LNCaP clone FGC (cell line): ENCODE measurements around the gene CISD3.

Experiments
- DNase-seq: peaks from one replicate; pipeline ENCODE4 v3.0.0-alpha.2; 2011; ENCODE audit warnings: low read depth
- H3K4me3 ChIP-seq: 2 replicates; pipeline ENCODE4 v1.5.1; 2011; ENCODE audit warnings: mild to moderate bottlenecking, low read depth, low read length, control low read depth
- CTCF ChIP-seq: IDR thresholded peaks from 2 replicates; pipeline ENCODE4 v1.5.1; 2012; ENCODE audit warnings: mild to moderate bottlenecking; ENCODE audit not compliant: control insufficient read depth, insufficient read depth; ENCODE audit errors: extremely low read depth

Gene CISD3

GRCh38 chr17:38750044-38750311, 19.8 kb downstream of the CISD3 start:
- no peak for DNase-seq
- TF ChIP-seq CTCF = no peak
- peak overlapping the region; percentile 99 for H3K4me3 ChIP-seq

GRCh38 chr17:38750312-38751121, 20.4 kb downstream of the CISD3 start:
- DNase-seq = no peak
- H3K4me3 ChIP-seq = peak overlapping the region; percentile 99
- TF ChIP-seq CTCF = no peak

- no peak for DNase-seq
- TF ChIP-seq CTCF = no peak
- H3K4me3 ChIP-seq = peak overlapping the region; percentile 99
Measured at GRCh38 chr17:38751144-38751807, 21.1 kb downstream of the CISD3 start.

- no peak for TF ChIP-seq CTCF
- no peak for DNase-seq
- peak overlapping the region; percentile 99 for H3K4me3 ChIP-seq
Measured at GRCh38 chr17:38751808-38752307, 21.7 kb downstream of the CISD3 start.

- DNase-seq = peak; percentile 100
- peak within 1 kb of the TSS; percentile 99 for H3K4me3 ChIP-seq
- TF ChIP-seq CTCF = 0 out of 2 replicates have a peak, but pooled peaks have one; percentile 1
Measured at GRCh38 chr17:38752308-38753070, 22.3 kb downstream of the CISD3 start, which contains the start of gene PSMB3. Gene PSMB3, plus strand, starts transcription at chr17:38752741. Its CDS starts 86 bp downstream, at chr17:38752827.

GRCh38 chr17:38753071-38753506, 22.9 kb downstream of the CISD3 start:
- TF ChIP-seq CTCF = no peak
- H3K4me3 ChIP-seq = peak overlapping the region; percentile 99
- no peak for DNase-seq
